ENCODE results near the gene TSPAN7.

Gene TSPAN7, protein sequence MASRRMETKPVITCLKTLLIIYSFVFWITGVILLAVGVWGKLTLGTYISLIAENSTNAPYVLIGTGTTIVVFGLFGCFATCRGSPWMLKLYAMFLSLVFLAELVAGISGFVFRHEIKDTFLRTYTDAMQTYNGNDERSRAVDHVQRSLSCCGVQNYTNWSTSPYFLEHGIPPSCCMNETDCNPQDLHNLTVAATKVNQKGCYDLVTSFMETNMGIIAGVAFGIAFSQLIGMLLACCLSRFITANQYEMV
- 0 to 0.35 (median 0.17) reads per million in 3 donors for total RNA-seq

DNA sequence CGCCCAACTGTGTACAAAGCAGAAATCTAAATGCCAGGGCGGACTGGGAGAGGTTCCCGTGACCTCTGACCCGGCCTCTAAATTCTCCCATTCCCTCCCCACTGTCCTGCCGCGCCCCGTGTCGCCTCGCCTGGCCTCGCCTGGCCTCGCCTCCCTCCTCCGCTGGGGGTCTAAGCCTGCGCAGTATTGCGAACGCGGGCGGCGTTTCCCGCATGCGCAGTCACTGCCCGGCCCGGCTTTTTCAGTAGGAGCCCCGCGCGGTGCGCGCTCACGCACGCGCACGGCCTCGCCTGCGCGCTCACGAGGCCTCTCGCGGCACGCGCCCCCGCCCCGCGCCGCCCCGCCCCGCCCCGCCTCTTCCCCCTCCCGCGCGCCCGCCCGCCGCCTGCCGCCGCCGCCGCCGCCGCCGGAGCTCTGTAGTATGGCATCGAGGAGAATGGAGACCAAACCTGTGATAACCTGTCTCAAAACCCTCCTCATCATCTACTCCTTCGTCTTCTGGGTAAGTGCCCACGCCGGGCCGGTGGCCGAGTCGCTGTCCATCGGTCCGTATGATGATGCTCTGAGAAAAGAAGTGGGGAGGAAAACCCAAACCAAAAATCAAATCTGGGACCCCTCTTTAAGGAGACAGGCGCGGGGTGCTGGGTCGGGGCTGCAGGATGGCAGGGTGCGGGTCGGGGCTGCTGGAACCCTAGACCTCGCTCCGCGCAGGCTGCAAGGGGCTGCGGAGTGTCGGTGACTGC lies at the start of gene TSPAN7:
Gene TSPAN7, plus strand, starts transcription at position 417 of the 743 bp plus-strand sequence. Its CDS starts 5 bp downstream, at position 422.
- Histone ChIP-seq H3K36me3 (ENCODE audit: control insufficient read depth, insufficient read depth, low read length) (no peaks in the 10 kb centered on the region), H3K27me3 (replicated peaks; ENCODE audit: control insufficient read depth, insufficient read depth, low read length, poor library complexity, severe bottlenecking) (no peaks in the 10 kb centered on the region), H3K27ac (ENCODE audit: insufficient read depth, low read length, poor library complexity, severe bottlenecking) (no peak within 1 kb of the TSS), H3K9me3 (ENCODE audit: control insufficient read depth, low read length) (no peaks in the 10 kb centered on the region), H3K4me1 (ENCODE audit: control insufficient read depth, insufficient read depth, low read length, poor library complexity, severe bottlenecking) (no peaks in the 10 kb centered on the region), H3K4me3 (ENCODE audit: insufficient read depth, low read depth, low read length, poor library complexity, severe bottlenecking) (peak within 1 kb of the TSS; percentile 54)
- peak; percentile 56 to 63 (median 57) for DNase-seq

DNA sequence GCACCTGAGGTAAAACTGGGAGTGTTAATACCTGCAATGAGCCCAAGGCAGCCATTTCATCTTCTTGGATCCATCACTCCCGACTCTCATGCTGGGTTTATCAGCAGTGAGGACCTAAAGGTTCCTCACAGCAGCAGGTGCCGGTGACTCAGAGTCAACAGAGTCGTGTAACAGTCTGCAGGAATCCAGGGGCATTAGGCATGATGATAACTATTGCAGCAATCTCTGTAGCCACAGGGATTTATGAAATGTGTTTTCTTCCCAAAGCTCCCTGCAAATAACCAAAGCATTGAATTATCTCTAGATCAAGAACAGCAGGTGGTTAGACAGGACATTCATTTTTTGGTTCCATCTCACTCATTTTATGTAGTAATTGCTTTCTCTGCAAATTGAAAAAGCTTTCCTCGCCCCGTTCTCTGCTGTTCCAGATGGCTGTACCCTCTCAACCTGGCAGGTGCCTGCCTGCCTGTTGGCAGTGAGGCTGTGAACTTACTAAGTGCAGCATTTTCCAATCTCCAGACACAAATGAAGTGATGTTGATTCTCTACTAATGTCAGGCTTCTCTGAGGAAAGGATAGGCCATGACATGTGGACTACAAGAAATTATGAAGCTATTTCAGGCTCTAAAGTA lies 48.1 kb upstream of the TSPAN7 start:
- no peaks in the 10 kb centered on the region for H3K27me3 ChIP-seq (replicated peaks; ENCODE audit: control insufficient read depth, insufficient read depth, low read length, poor library complexity, severe bottlenecking)
- H3K36me3 ChIP-seq (ENCODE audit: control insufficient read depth, insufficient read depth, low read length) = no peaks in the 10 kb centered on the region
- no peak for DNase-seq
- no peak overlapping the region for H3K27ac ChIP-seq (ENCODE audit: insufficient read depth, low read length, poor library complexity, severe bottlenecking)
- no peak overlapping the region for H3K4me3 ChIP-seq (ENCODE audit: insufficient read depth, low read depth, low read length, poor library complexity, severe bottlenecking)
- no peaks in the 10 kb centered on the region for H3K4me1 ChIP-seq (ENCODE audit: control insufficient read depth, insufficient read depth, low read length, poor library complexity, severe bottlenecking)
- no peaks in the 10 kb centered on the region for H3K9me3 ChIP-seq (ENCODE audit: control insufficient read depth, low read length)

- Histone ChIP-seq H3K9me3 (ENCODE audit: control insufficient read depth, low read length) (no peaks in the 10 kb centered on the region), H3K4me3 (ENCODE audit: insufficient read depth, low read depth, low read length, poor library complexity, severe bottlenecking) (no peak overlapping the region), H3K4me1 (ENCODE audit: control insufficient read depth, insufficient read depth, low read length, poor library complexity, severe bottlenecking) (no peaks in the 10 kb centered on the region), H3K27me3 (replicated peaks; ENCODE audit: control insufficient read depth, insufficient read depth, low read length, poor library complexity, severe bottlenecking) (no peaks in the 10 kb centered on the region), H3K27ac (ENCODE audit: insufficient read depth, low read length, poor library complexity, severe bottlenecking) (no peak overlapping the region), H3K36me3 (ENCODE audit: control insufficient read depth, insufficient read depth, low read length) (no peaks in the 10 kb centered on the region)
- DNase-seq = no peak
These were observed 47.1 kb upstream of the TSPAN7 start for GRCh38 chrX:38514016-38514854.

- no peak for DNase-seq
- Histone ChIP-seq H3K9me3 (ENCODE audit: control insufficient read depth, low read length) (no peaks in the 10 kb centered on the region), H3K27me3 (replicated peaks; ENCODE audit: control insufficient read depth, insufficient read depth, low read length, poor library complexity, severe bottlenecking) (no peaks in the 10 kb centered on the region), H3K27ac (ENCODE audit: insufficient read depth, low read length, poor library complexity, severe bottlenecking) (no peak overlapping the region), H3K36me3 (ENCODE audit: control insufficient read depth, insufficient read depth, low read length) (no peaks in the 10 kb centered on the region), H3K4me3 (ENCODE audit: insufficient read depth, low read depth, low read length, poor library complexity, severe bottlenecking) (no peak overlapping the region), H3K4me1 (ENCODE audit: control insufficient read depth, insufficient read depth, low read length, poor library complexity, severe bottlenecking) (no peaks in the 10 kb centered on the region)
These were observed 46.1 kb upstream of the TSPAN7 start for GRCh38 chrX:38515291-38515690.

- no peak overlapping the region for H3K4me3 ChIP-seq (ENCODE audit: insufficient read depth, low read depth, low read length, poor library complexity, severe bottlenecking)
- H3K27ac ChIP-seq (ENCODE audit: insufficient read depth, low read length, poor library complexity, severe bottlenecking) = no peak overlapping the region
- H3K36me3 ChIP-seq (ENCODE audit: control insufficient read depth, insufficient read depth, low read length) = no peaks in the 10 kb centered on the region
- no peaks in the 10 kb centered on the region for H3K4me1 ChIP-seq (ENCODE audit: control insufficient read depth, insufficient read depth, low read length, poor library complexity, severe bottlenecking)
- no peaks in the 10 kb centered on the region for H3K27me3 ChIP-seq (replicated peaks; ENCODE audit: control insufficient read depth, insufficient read depth, low read length, poor library complexity, severe bottlenecking)
- DNase-seq = no peak
- H3K9me3 ChIP-seq (ENCODE audit: control insufficient read depth, low read length) = no peaks in the 10 kb centered on the region
These were observed 45.1 kb upstream of the TSPAN7 start for GRCh38 chrX:38516196-38516774.

DNA sequence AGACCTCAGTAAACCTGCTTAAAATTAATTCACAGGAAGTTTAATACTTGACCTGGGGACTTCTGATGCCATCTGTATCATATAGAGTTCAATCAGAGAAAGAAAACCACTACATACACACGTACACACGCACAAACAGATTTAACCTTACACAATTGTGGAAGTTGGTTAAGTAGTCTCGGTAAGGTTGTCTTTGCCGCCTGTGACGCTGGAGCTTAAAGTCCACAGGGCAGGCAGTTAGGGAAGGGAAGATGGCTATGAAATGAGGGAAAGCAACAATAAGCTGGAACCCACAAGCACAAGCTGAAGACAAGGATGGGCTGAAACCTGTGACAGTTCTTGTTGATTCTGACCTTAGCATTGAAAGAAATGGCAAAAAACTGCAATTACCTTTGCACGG lies 41.7 kb upstream of the TSPAN7 start:
- no peaks in the 10 kb centered on the region for H3K27me3 ChIP-seq (replicated peaks; ENCODE audit: control insufficient read depth, insufficient read depth, low read length, poor library complexity, severe bottlenecking)
- no peak for DNase-seq
- H3K4me3 ChIP-seq (ENCODE audit: insufficient read depth, low read depth, low read length, poor library complexity, severe bottlenecking) = no peak overlapping the region
- no peaks in the 10 kb centered on the region for H3K4me1 ChIP-seq (ENCODE audit: control insufficient read depth, insufficient read depth, low read length, poor library complexity, severe bottlenecking)
- no peak overlapping the region for H3K27ac ChIP-seq (ENCODE audit: insufficient read depth, low read length, poor library complexity, severe bottlenecking)
- no peaks in the 10 kb centered on the region for H3K9me3 ChIP-seq (ENCODE audit: control insufficient read depth, low read length)
- H3K36me3 ChIP-seq (ENCODE audit: control insufficient read depth, insufficient read depth, low read length) = no peaks in the 10 kb centered on the region

DNA sequence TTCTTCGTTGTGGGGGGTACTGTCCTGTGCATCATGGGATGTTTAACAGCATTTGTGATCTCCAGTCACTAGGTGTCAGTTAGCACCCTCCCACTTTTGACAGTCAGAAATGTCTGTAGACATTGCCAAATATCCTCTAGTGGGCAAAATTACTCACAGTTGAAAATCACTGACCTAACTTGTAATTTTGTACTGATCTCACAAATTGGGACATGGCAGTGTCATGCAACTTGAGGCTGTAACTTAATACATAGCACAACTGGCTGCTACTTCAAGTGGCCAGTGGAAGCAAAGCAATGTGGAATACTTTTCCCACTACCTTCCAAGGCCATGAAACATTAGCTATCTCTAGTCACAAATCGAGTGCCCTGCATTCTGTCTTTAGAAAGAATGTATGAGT lies 23.2 kb upstream of the TSPAN7 start:
- Histone ChIP-seq H3K27me3 (replicated peaks; ENCODE audit: control insufficient read depth, insufficient read depth, low read length, poor library complexity, severe bottlenecking) (no peaks in the 10 kb centered on the region), H3K27ac (ENCODE audit: insufficient read depth, low read length, poor library complexity, severe bottlenecking) (no peak overlapping the region)
- no peak for DNase-seq

GRCh38 chrX:38539748-38540147 lies 21.6 kb upstream of the TSPAN7 start:
- H3K27ac ChIP-seq (ENCODE audit: insufficient read depth, low read length, poor library complexity, severe bottlenecking) = no peak overlapping the region
- H3K4me1 ChIP-seq (ENCODE audit: control insufficient read depth, insufficient read depth, low read length, poor library complexity, severe bottlenecking) = no peaks in the 10 kb centered on the region
- no peaks in the 10 kb centered on the region for H3K27me3 ChIP-seq (replicated peaks; ENCODE audit: control insufficient read depth, insufficient read depth, low read length, poor library complexity, severe bottlenecking)
- H3K9me3 ChIP-seq (ENCODE audit: control insufficient read depth, low read length) = no peaks in the 10 kb centered on the region
- no peak overlapping the region for H3K4me3 ChIP-seq (ENCODE audit: insufficient read depth, low read depth, low read length, poor library complexity, severe bottlenecking)
- DNase-seq = no peak
- H3K36me3 ChIP-seq (ENCODE audit: control insufficient read depth, insufficient read depth, low read length) = no peaks in the 10 kb centered on the region

More for the DNA sequence above, 23.2 kb upstream of the TSPAN7 start:
- Histone ChIP-seq H3K4me1 (ENCODE audit: control insufficient read depth, insufficient read depth, low read length, poor library complexity, severe bottlenecking) (no peaks in the 10 kb centered on the region), H3K36me3 (ENCODE audit: control insufficient read depth, insufficient read depth, low read length) (no peaks in the 10 kb centered on the region), H3K4me3 (ENCODE audit: insufficient read depth, low read depth, low read length, poor library complexity, severe bottlenecking) (no peak overlapping the region), H3K9me3 (ENCODE audit: control insufficient read depth, low read length) (no peaks in the 10 kb centered on the region)

- Histone ChIP-seq H3K27ac (ENCODE audit: insufficient read depth, low read length, poor library complexity, severe bottlenecking) (no peak overlapping the region), H3K9me3 (ENCODE audit: control insufficient read depth, low read length) (no peaks in the 10 kb centered on the region), H3K4me3 (ENCODE audit: insufficient read depth, low read depth, low read length, poor library complexity, severe bottlenecking) (no peak overlapping the region), H3K36me3 (ENCODE audit: control insufficient read depth, insufficient read depth, low read length) (no peaks in the 10 kb centered on the region), H3K27me3 (replicated peaks; ENCODE audit: control insufficient read depth, insufficient read depth, low read length, poor library complexity, severe bottlenecking) (no peaks in the 10 kb centered on the region), H3K4me1 (ENCODE audit: control insufficient read depth, insufficient read depth, low read length, poor library complexity, severe bottlenecking) (no peaks in the 10 kb centered on the region)
- no peak for DNase-seq
These were observed 12.8 kb upstream of the TSPAN7 start for GRCh38 chrX:38548508-38548907.
